GM19395 (cell line): ENCODE measurements around the gene ABCG1.
"Not testable (repeated sequence)": the region's sequence is repeated elsewhere in the genome, so short reads cannot be mapped to it uniquely, and the experiment has no call there.

Experiments used
- ATAC-seq: cut with Tn5 transposase; IDR thresholded peaks from one replicate; pipeline ENCODE4 v1.9.1; 2021; ENCODE audit warnings: mild to moderate bottlenecking, moderate library complexity; ENCODE audit not compliant: unreplicated experiment

Gene ABCG1

DNA sequence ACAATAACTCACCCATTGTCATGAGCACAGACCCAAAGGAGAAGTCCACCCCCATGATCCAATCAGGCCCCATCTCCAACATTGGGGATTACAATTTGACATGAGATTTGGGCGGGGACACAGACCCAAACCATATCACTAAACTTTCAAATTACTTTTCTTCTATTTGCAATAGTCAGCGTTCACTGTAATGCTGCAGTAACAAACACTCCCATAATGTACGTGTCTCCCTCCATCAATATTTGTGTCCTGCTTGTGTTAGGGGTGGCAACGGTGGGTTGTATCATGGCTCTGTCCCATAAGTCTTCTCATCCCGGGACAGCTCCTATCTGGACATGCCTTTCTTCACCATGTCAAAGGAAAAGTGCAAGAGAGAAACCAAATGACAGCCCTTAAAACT, 70.0 kb downstream of the ABCG1 start:
- no peak for ATAC-seq

DNA sequence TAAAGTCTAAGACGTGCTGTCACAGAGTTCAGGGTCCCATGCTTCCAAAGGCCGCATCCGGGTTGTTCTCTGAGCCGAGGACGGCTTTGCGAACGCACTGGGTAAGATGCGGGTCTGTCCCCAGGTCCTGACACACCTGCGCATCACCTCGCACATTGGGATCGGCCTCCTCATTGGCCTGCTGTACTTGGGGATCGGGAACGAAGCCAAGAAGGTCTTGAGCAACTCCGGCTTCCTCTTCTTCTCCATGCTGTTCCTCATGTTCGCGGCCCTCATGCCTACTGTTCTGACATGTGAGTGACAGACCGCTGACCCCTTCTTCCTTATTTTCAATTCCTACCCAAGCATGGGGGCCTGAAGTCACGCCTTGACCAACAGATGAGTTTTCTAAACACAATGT, 71.0 kb downstream of the ABCG1 start:
- ATAC-seq, result no peak

DNA sequence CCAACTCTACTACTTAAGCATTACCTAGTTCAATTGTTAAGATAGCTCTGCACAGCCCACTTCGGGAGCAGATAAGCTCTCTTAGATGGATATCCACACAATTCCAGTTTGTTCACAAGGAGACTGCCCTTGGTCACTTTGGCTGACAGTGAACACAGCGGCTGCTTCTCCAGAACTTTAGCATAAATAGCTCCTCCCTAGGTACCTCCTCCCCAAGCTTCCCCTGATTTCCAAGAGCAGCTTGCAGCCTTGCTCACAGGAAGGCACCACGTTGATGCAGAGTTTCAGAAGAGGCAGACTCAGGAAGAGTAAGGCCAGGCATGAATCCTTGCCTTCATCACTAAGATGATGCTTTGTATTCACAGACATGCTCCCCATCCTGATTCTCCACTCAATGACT, 71.6 kb downstream of the ABCG1 start:
- ATAC-seq, result no peak

DNA sequence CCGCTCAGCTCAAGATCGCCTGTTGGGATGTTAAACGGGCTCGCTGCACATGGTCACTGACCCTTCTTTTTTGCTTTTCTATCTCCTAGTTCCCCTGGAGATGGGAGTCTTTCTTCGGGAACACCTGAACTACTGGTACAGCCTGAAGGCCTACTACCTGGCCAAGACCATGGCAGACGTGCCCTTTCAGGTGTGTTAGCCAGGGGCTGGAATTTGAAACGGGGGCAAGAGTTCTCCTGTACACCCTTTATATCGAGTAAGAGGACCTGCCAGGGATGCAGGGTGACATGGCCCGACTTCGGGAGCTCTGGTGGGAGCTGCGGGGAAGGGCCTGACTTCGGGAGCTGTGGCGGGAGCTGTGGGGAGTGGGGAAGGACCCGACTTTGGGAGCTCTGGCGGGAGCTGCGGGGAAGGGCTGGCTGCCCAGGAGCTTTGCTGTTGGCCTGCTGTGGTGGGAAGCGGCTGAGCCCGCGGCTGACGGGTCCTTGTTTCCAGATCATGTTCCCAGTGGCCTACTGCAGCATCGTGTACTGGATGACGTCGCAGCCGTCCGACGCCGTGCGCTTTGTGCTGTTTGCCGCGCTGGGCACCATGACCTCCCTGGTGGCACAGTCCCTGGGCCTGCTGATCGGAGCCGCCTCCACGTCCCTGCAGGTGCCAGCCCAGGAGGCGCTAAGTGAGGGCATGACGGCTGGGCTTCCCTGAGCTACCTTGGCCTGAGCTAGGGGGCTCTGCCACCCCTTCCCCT, 72.2 kb downstream of the ABCG1 start:
- no peak for ATAC-seq

DNA sequence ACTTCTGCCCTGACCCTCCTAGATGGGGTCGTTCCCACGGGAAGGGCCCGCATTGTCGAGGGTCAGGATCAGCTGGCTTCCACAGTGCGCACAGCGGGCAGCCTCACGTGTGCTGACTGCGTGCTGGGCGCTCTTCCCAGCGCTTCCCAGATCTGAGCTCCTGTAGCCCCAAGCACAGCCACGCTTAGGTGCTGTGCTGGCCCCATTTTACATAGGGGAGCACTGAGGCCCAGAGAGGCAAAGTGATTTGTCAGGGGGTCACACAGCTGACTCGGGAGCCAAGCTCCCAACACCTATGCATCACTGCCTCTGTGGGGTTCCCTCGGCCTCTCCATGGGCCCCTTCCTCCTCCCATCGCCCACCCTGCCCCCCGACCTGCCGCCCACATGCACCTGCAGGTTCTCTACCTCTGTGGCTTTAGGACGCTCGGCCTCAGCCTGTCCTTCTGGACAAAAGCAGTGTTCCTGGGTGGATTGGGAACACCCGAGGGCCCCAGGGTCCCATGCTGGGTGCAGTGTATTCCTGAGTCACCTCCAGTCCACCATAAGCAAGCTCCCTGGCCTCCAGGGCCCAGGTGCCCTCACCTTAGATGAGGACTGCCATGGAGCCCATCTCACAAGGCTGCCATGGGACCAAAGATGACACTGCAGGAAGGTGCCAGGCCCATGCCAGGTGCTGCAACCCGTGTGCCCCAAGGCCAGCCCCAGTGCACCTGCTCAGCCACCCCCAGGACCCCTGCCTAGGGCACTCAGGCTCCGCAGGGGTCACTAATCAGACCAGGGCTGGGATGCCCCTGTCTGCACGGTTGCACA, 73.0 kb downstream of the ABCG1 start:
- no peak for ATAC-seq

DNA sequence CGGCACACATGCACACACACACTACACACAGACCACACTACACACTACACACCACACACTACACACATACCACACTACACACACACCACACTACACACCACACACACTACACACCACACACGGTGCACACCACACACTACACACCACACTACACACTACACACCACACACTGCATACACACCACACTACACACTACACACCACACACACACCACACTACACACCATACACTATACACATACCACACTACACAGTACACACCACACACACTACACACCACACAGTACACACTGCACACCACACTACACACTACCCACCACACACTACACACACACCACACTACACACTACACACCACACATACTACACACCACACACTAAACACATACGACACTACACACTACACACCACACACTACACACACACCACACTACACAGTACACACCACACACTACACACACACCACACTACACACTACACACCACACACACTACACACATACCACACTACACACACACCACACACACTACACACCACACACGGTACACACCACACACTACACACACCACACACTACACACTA, 73.7 kb downstream of the ABCG1 start:
- not testable (repeated sequence) for ATAC-seq

DNA sequence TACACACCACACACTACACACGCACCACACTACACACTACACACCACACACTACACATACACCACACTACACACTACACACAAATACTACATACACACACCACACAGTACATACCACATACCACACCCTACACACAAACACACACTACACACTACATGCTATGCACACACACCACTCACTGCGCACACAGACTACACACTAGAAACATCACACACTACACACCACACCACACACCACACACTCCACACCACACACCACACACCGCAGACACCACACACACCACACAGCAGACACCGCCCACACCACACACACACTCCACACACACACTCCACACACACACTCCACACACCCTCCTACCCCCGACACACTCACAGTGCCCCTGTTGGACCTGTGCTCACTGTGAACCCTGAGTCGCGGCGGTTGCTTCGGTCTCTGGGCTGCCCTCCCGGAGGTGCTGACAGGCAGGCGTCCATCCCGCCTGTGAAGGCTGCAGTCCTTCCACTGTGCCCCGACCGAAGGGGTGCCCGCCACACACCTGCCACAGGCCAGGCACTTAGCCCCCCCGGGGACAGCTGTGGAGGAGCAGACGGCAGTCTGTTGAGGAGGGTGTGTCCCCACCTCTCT, 74.8 kb downstream of the ABCG1 start:
- ATAC-seq, result no peak

DNA sequence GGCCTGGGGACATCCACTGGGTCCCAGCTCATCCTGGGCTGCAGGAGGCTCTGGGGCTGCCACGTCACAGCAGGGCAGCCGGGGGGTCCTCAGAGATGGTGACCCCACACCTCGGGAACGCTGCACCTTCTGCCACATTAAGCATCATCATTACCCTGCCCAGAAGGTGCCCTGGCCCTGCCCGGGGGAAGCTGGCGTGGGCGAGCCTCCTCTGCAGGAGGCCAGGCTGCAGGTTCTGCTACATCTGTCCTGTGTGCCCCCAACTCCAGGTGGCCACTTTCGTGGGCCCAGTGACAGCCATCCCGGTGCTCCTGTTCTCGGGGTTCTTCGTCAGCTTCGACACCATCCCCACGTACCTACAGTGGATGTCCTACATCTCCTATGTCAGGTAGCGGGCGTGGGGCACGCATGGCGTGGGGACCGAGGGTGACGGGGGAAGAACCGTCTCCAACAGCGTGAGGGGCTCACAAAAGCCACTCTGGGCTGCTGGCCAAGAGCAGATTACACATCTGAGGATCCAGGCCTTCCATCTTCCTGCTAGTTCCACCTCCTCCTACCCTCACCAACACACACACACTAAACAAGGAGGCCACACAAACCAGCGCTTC, 75.4 kb downstream of the ABCG1 start:
- no peak for ATAC-seq

DNA sequence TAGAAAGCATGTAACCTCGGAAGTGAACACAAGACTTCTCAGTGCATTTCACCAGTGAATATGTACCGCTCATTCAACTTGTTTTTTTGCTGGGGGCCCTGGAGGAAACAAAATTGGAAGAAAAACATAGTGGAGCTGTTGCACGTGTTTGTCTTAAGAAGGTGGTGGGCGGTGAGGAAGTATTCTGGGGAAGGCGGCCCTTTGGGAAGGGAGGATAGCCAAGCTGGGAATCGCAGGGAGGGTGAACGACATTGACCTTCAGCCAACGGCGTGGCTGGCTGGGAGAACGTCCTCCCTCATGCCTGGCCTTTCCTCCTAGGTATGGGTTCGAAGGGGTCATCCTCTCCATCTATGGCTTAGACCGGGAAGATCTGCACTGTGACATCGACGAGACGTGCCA, 76.9 kb downstream of the ABCG1 start:
- ATAC-seq, result no peak

DNA sequence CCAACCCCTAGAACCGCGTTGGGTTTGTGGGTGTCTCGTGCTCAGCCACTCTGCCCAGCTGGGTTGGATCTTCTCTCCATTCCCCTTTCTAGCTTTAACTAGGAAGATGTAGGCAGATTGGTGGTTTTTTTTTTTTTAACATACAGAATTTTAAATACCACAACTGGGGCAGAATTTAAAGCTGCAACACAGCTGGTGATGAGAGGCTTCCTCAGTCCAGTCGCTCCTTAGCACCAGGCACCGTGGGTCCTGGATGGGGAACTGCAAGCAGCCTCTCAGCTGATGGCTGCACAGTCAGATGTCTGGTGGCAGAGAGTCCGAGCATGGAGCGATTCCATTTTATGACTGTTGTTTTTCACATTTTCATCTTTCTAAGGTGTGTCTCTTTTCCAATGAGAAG, 77.6 kb downstream of the ABCG1 start:
- no peak for ATAC-seq

DNA sequence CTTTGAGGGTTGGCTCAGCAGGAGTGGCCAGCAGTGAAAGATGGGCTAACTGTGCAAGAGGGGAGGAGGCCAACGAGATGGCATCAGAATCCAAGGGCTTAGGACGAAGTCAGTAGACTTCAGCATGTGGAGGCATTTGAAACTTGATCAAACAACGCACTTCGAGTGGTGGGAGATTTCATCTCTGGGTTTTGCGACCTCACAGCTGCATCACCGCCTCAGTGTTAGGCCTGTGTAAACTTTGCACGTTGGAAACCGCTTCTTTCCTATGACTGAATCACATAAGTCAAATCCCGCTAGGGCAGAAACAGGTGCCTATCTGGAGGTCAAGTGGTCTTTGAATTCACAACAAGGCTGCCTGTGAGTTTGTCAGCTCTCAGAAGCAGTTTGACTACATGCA, 78.4 kb downstream of the ABCG1 start:
- ATAC-seq, result no peak

DNA sequence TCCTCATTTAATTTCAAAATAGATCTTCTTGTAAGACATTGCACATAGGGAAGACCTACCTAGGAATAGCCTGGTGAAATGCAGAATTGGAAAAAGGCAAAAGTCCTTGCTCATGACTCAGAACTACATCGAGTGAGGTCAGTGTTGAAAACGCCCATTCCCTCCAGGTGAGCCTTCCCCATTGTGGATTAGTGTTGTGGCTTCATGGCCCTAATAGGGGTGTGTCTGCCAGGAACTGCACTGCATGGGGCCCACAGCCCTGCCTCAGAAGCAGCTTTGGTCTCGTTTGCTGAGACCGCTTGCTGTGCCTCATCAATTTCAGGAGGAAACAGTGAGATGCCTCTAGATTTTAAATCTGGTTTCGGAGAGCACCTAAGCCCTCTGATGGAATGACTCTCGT, 79.3 kb downstream of the ABCG1 start:
- ATAC-seq, result no peak

DNA sequence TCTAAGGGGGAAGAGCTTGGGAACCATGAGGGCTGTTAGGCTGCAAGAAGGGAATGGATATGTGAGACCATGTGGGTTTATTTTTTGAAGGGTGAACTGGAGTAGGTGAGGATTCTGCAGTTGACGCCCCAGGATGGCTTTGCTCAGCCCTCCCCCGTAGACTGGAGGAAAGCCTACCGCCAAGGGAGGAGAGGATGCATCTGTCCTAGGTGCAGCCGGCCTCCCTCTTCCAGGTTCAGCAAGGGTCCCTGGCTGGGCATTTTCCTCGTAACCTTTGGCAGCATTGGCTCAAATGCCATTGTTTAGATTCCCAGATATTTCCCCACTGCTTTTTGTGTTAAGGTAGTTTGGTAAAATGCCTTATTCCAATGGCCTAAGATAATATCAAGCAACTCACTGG, 79.7 kb downstream of the ABCG1 start:
- ATAC-seq, result no peak

DNA sequence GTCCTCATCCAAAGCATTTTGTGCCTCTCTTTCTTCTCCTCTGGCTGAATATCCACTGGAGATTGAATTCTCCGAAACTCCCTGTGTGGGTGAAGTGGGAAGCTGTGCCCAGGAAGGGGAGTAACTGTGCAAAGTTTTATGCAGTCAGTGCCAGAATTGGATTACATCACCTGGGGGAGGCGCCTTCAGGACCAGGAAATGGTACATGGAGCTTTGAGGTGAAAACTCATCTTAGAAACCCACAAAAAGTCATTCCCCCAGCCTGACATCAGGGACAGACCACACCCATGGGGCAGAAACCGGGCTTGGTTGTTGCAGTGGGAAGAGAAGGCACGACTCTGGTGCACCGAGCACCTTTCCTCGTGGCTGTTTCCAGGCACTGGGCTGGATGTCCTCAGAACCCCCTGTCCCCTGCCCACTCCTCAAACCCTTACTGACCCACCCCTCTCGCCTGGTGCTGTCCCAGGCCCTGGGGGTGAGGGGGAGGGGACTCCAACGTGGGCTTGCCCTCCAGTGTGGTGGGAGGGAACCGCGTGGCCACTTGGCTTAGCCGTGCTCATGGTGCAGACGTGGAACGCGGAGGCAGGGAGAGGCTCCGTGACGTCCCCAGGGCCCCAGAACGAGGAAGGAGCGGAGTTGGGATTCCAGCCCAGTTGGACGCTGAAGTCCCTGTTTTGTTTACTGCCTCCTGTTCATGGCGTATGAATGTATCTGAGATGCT, 80.5 kb downstream of the ABCG1 start:
- no peak for ATAC-seq

DNA sequence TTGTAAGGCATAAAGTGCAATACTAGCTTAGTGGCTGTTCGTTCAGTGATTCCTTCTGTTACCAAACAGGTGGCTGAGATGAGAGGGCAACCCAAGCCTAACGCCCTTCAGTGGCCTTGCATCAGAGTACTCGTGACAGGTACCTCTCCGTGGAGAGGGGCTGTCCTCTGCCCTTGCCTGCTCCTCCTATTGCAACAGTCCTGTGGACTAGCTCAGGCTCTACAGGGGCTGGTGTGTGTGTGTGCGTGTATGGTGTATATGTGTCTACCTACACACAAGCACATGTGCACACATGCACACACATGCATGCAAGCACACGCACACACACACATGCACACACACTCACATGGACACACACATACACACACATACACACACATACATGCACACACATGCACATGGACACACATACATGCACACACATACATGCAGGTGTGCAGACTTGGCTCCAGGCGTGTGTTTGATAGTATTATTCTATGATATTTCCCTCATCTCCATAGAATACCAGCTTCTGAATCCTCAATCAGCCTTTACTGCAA, 81.2 kb downstream of the ABCG1 start:
- no peak for ATAC-seq

DNA sequence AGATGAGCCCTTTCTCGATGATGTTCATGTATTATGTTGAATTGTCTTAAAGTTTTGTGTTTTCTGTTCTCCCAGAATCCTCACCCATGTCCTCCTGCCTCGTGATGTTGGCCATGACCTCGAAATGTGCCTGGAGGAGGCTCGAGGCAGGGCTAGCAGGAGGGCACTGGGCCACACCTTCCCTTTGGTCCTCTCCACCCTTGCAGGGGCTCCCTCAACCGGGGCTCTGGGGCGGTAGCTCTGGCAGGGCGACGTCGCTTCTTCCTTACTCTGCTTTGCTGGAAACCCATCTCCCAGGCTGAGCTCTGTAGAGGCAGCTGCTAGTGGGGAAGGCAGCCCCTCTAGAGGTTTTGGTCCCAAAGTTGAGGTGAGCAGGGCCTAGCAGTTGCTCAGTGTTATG, 82.0 kb downstream of the ABCG1 start:
- ATAC-seq, result no peak

DNA sequence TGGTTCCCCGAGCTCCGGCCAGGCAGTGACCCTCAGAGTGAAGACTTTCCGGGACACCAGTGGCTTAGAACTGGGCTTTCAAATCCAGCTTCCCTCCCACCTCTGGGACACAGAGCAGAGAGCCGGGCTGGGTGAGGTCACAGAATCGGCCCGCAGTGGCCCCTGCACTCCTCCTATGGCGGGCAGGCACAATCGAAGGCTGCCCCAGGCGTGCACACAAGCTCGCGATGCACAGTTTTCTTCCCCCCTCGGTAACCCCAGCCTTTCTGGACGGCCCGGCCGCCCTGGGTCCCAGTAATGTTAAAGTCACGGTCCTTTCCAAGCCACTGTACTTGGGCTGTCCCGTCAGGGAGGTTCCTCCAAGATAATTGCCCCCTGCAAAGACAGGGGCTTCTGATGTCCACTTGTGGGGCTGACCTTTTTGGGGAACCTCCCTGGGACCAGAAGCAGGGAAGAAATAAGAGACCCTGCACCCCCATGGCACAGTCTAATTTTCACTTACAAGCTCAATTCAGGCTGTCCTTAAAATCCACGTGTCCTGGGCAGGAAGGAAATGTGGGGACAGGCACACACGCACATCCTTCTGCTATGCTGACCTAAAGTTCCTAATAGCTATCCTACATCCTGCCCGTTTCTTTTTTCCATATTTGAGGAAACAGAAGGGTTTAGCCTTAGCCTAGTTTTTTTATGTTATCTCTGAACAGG, 82.6 kb downstream of the ABCG1 start:
- no peak for ATAC-seq

DNA sequence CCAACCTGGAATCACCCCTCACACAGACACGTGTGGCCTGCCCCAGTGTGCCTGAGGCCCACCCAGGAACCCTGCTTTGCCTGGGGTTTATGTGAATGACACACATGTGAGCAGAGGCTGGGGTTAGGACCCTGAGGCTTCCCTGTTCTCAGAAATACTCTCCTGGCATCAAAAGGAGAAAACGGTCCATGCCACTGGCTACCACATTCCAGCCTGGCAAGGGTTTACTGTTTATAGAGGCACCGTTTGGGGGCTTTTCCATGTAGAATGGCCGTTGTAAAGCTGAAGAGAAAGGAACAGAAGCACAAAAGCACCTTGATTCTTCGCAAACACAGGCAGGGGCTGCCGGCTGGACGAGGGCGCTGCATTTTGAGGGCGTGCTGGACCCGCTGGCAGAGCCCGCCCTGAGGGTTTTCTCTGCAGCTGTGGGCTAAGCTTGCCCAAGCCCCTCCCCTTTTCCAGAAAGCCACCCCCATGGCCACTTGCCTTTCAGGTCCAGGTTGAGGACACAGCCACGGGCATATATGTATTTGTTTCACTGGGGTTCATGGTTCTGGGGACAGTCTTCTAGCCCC, 83.2 kb downstream of the ABCG1 start:
- no peak for ATAC-seq

DNA sequence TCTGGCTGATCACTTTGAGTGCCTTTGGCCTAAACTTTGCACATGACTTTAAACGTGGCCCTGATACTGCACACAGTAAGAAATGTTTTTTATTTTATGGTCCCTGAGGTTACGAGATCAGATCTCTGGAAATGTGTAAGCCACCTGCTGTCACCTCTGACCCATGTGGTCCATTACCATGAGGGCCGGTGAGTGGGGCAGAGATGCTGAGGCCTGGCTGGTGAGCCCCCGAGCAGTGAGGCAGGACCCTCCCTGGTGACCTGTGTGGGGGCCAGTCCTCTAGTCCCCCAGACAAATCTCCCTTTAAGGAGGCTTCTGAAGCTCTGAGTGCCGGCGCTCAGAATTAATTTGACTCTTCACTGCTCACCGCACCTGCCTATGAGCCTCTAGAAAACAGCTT, 83.9 kb downstream of the ABCG1 start:
- ATAC-seq, result no peak
